Neuron (in vitro differentiated cells): ENCODE results near the gene TRAF3.

Source experiments
- H2AFZ ChIP-seq: one replicate; pipeline ENCODE4 v1.6.1; 2013; ENCODE audit warnings: low read depth, mild to moderate bottlenecking, inconsistent platforms, low read length, moderate library complexity
- H3K27me3 ChIP-seq: one replicate; pipeline ENCODE4 v1.6.1; 2013; ENCODE audit warnings: low read length; ENCODE audit not compliant: insufficient read depth
- H3K36me3 ChIP-seq: one replicate; pipeline ENCODE4 v1.6.1; 2013; ENCODE audit warnings: low read length; ENCODE audit not compliant: insufficient read depth
- H3K4me1 ChIP-seq: one replicate; pipeline ENCODE4 v1.6.1; 2013; ENCODE audit warnings: low read length; ENCODE audit not compliant: insufficient read depth
- H3K4me3 ChIP-seq: 2 replicates; pipeline ENCODE4 v1.5.1; 2013; ENCODE audit warnings: mild to moderate bottlenecking, low read length, moderate library complexity
- H3K9me3 ChIP-seq: one replicate; pipeline ENCODE4 v1.6.1; 2013; ENCODE audit warnings: low read length

Gene TRAF3

DNA sequence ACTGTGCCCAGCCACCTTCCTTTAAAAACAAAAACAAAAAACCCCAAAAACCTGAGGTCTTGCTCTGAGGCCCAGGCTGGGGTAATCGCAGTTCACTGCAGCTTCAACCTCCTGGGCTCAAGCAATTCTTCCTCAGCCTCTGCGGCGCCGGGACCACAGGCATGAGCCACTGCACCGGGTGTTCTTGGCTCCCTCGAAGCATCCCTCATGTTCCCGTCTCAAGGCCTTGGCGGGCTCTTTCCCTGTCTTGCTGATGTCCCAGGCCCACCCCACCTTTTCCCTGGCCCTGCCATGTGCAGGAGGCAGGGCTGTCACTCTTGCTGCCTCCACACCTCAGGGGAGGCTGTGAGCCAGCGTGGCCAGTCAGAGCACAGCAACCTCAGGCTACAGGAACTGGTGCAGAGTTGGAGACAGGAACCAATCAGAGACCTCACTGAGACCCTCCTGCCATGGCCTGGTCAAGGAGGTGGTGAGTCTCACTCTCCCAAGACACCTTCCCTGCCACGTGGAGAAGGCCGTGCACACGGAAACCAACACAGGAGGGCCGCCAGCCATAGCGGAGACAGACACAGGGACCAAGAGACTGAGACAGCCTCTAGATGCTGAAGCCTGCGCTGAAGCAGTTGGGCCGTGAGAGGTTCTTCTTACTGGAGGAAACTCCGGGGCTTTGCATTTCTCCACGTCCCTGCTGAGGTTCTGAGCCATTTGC lies 139.3 kb downstream of the TRAF3 start:
- H3K4me1 ChIP-seq, result no peaks in the 10 kb centered on the region
- H3K9me3 ChIP-seq, result peaks cover 3% of the 10 kb centered on the region
- no peak overlapping the region for H2AFZ ChIP-seq
- H3K36me3 ChIP-seq, result peaks cover 3% of the 10 kb centered on the region
- H3K4me3 ChIP-seq, result no peak overlapping the region
- no peaks in the 10 kb centered on the region for H3K27me3 ChIP-seq

GRCh38 chr14:102917056-102917385 lies 139.8 kb downstream of the TRAF3 start:
- H2AFZ ChIP-seq, result no peak overlapping the region
- H3K36me3 ChIP-seq, result no peaks in the 10 kb centered on the region
- H3K27me3 ChIP-seq, result no peaks in the 10 kb centered on the region
- H3K4me1 ChIP-seq, result no peaks in the 10 kb centered on the region
- peaks cover 3% of the 10 kb centered on the region for H3K9me3 ChIP-seq
- no peak overlapping the region for H3K4me3 ChIP-seq

DNA sequence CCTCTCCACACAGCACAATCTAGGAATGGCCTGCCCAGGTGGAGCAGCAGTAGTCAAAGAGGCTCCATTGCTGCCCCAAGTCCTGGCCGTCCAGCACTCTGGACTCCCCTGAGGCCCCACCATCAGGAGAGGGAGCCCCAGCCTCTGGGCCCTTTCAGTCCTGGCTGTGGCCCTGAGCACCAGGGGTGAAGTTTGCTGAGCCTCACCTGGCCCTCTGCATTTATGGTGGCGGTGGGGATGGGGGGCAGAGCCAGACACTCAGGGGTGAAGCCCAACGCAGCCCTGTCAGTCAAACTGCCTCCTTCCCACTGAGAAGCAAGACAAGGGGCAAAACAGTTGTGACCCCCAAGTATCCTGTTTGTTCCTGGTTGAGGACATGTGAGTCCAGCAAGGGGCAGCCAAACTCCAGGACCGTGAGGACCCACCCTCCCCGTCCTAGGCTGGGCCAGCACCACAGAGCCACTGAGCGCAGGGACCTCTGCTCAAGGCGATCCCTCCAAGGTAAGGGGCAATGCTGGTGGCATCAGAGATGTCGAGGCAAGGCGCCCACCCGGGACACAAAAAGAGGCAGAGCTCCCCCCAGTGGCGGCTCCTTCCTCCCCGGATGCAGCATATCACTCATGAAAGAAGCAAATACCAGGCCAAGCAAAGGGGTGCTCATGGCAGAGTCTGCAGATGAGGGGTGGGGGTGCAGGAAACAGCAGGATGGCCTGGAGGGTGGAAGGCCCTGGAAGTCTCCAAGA lies 140.4 kb downstream of the TRAF3 start:
- H3K4me1 ChIP-seq, result no peaks in the 10 kb centered on the region
- H3K4me3 ChIP-seq, result no peak overlapping the region
- no peak overlapping the region for H2AFZ ChIP-seq
- no peaks in the 10 kb centered on the region for H3K27me3 ChIP-seq
- no peaks in the 10 kb centered on the region for H3K36me3 ChIP-seq
- H3K9me3 ChIP-seq, result peaks cover 3% of the 10 kb centered on the region

DNA sequence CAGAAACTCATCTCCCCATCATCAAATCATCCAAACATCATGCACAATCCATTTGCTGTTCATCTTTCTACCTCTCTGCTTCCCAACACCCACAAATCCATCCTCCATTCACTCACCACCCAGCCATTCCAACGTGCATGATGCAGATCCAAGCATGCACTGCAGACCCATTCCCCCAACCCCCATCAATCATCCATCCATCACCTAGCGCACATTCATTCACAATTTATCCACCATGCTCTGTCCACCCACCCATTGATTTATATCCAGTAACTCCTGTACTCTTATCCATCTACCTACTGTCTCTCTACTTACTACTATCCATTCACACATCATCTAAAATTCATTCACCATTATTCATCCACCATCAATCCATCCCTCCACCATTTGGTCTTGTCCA lies 141.2 kb downstream of the TRAF3 start:
- no peaks in the 10 kb centered on the region for H3K36me3 ChIP-seq
- no peaks in the 10 kb centered on the region for H3K27me3 ChIP-seq
- H3K4me3 ChIP-seq, result no peak overlapping the region
- H2AFZ ChIP-seq, result no peak overlapping the region
- H3K4me1 ChIP-seq, result no peaks in the 10 kb centered on the region
- peaks cover 5% of the 10 kb centered on the region for H3K9me3 ChIP-seq

- Histone ChIP-seq H3K4me1 (no peaks in the 10 kb centered on the region), H3K36me3 (no peaks in the 10 kb centered on the region)
These were observed 143.2 kb downstream of the TRAF3 start for GRCh38 chr14:102920273-102920997.

DNA sequence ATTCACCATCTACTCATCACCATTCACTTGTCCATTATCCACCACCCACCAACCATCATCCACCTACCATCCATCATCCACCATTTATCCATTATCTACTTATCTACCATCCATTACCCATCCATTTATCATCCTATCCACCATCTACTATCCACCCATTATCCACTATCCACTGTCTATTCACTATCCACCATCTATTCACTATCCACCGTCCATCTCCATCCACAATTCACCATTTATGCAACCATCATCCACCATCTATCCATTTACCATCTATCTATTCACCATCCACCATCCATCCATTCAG lies 143.7 kb downstream of the TRAF3 start:
- Histone ChIP-seq H3K4me1 (no peaks in the 10 kb centered on the region), H3K4me3 (no peak overlapping the region), H3K27me3 (no peaks in the 10 kb centered on the region)

More at GRCh38 chr14:102920273-102920997, 143.2 kb downstream of the TRAF3 start:
- Histone ChIP-seq H2AFZ (no peak overlapping the region), H3K9me3 (peaks cover 5% of the 10 kb centered on the region), H3K27me3 (no peaks in the 10 kb centered on the region), H3K4me3 (no peak overlapping the region)

DNA sequence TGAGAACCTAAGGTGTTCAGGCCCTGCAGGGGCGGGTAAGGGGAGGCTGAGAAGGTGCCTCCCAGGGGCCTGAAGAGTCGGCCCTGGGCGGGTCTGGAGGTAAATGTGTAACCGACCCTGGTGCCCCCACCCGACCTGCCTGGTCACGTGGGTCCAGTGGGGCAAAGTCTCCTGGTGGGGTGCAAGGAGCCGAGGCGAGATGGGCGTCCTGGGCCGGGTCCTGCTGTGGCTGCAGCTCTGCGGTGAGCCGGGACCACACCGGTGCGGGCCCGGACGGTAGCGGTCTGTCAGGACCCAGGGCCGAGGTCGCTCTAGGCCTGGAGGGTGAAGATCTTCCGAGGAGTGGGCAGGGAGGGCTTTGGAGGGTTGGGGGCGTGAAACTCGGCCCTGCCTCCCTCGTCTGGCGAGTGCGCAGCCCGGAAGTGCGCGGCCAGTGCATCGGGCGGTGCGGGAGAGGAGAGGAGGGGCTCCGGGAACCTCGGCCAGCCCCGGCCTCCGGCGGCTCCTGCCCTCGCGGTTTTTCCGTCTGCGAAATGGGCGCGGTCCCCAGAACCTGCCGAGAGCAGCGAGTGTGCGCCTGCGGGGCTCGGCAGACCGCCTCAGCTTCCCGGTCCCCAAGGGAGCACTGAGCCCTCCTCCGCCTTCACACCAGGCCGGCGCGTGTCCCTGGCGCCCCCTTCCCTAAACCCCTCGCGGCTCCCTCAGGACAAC lies 145.4 kb downstream of the TRAF3 start, which contains the start of gene AMN:
Gene AMN, plus strand, starts transcription at position 174 of the 711 bp plus-strand sequence. Its CDS starts 26 bp downstream, at position 200.
- peaks cover 5% of the 10 kb centered on the region for H3K9me3 ChIP-seq
- H3K4me1 ChIP-seq, result peaks cover 2% of the 10 kb centered on the region
- no peaks in the 10 kb centered on the region for H3K36me3 ChIP-seq
- no peak within 1 kb of the TSS for H3K4me3 ChIP-seq
- peaks cover 5% of the 10 kb centered on the region for H3K27me3 ChIP-seq
- H2AFZ ChIP-seq, result no peak within 1 kb of the TSS

More for the DNA sequence above, 143.7 kb downstream of the TRAF3 start:
- H2AFZ ChIP-seq, result no peak overlapping the region
- no peaks in the 10 kb centered on the region for H3K36me3 ChIP-seq
- H3K9me3 ChIP-seq, result peaks cover 5% of the 10 kb centered on the region

DNA sequence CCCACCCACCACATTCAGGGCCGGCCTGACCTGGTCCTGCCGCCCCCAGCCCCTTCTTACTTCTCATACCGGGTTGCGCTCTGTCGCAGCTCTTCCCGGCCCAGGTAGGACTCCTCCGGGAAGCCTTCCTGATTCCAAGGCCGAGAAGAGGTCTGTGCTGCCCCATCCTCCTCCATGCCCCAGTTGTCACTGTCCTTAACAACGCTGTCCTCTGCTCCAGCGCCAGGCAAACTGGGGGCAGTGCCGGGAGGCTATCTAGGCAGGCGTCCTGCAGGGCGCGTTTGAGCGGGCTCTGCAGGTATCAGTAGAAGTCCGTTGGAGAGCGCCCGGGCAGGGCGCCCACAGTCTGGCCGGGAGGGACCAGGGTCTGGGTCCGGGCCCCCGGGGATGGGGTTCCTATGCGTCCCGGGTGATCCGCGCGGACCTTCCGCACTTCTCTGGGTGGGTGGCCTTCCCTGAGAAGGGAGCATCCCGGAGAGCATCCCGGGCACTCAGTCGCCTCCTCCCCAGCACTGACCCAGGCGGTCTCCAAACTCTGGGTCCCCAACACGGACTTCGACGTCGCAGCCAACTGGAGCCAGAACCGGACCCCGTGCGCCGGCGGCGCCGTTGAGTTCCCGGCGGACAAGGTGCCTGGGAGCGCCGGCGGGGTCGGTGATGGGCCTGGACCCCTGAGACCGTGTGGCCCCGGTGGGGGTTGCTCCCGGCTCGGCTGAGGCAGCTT lies 146.1 kb downstream of the TRAF3 start:
- H3K9me3 ChIP-seq, result peaks cover 5% of the 10 kb centered on the region
- peaks cover 6% of the 10 kb centered on the region for H3K27me3 ChIP-seq
- H2AFZ ChIP-seq, result no peak overlapping the region
- no peaks in the 10 kb centered on the region for H3K36me3 ChIP-seq
- H3K4me1 ChIP-seq, result peaks cover 6% of the 10 kb centered on the region
- no peak overlapping the region for H3K4me3 ChIP-seq

DNA sequence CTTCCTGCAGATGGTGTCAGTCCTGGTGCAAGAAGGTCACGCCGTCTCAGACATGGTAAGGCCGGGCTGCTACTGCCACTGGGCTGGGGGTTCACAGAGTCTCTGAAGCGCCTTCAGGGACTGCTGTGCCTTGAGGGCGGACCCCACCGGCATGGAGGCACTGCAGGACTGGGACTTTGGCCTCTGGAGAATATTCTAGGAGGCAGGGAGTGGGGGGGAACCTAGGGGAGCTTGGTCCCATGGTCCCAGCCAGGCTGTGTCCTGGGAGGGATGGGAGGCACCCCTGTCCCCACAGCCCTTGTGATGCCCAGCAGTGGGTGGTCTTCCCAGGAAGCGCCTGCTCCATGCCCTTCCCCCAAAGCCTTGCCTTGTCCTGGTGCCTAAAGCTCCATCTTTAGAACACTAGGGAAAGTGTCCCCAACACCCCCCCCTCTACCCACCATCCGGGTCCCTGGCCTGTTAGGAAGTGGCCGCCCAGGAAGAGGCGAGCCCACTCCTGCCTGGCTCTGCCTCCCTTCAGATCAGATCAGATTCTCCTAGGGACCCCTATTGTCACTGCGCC lies 146.8 kb downstream of the TRAF3 start:
- Histone ChIP-seq H3K9me3 (peaks cover 5% of the 10 kb centered on the region), H3K36me3 (no peaks in the 10 kb centered on the region), H3K4me3 (no peak overlapping the region), H2AFZ (no peak overlapping the region), H3K4me1 (peaks cover 6% of the 10 kb centered on the region), H3K27me3 (peaks cover 7% of the 10 kb centered on the region)

DNA sequence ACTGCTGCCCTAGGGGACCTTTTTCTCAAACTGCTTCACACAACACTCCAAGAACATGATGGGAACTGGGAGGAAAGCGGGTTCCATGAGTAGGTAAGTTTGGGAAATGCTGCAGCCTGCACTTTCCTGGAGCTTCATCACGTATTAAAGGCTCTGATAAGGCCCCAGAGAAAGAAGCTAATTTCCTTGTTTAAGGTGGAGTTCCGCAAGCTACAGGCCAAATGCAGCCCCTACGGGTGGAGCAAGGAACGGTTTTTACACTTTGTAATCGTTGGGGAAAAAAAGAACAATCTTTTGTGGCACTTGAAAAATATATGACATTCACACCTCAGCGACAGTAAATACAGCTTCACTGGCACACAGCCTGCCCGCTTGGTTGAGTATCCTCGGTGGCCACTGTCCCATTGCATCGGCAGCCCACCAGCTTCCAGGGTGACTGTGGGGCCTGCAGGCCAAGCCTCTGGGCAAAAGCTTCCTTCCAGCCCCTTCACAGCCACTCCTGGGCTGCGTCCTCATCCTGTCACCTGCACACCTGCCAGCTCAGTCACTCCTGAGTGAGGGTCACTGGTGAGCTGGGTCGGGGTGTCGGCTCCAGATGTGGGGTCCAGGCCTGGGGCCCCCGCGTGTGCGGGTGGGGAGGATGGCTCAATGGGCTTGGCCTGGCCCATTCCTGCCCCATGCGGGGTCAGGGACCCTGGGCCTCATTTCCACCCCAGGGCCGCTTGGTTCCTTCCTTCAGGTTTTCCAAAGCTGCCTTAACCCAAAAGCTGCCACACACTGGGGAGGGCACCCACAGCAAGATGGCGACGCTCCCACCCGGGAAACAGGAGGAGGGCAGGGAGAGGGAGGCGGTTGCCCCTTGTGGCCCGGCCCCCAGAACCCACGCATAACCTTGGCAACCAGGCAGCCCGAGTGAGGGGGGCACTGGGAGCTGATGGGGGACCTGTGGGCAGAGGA lies 147.7 kb downstream of the TRAF3 start:
- Histone ChIP-seq H3K36me3 (no peaks in the 10 kb centered on the region), H3K4me1 (peaks cover 10% of the 10 kb centered on the region), H3K27me3 (peaks cover 15% of the 10 kb centered on the region), H3K9me3 (peaks cover 5% of the 10 kb centered on the region), H3K4me3 (no peak overlapping the region), H2AFZ (no peak overlapping the region)

- Histone ChIP-seq H3K36me3 (no peaks in the 10 kb centered on the region), H2AFZ (no peak overlapping the region), H3K4me3 (no peak overlapping the region), H3K4me1 (peaks cover 10% of the 10 kb centered on the region), H3K27me3 (peaks cover 15% of the 10 kb centered on the region), H3K9me3 (peaks cover 2% of the 10 kb centered on the region)
These were observed 148.4 kb downstream of the TRAF3 start for GRCh38 chr14:102925646-102926045.
